GM10847 (cell line): ENCODE data around the gene HSPE1.

ENCODE experiments used
- POLR2A ChIP-seq: IDR thresholded peaks from 2 replicates; pipeline ENCODE4 v1.6.1; 2011; ENCODE audit not compliant: insufficient read length; ENCODE audit errors: extremely low read depth

The HSPE1 gene

DNA sequence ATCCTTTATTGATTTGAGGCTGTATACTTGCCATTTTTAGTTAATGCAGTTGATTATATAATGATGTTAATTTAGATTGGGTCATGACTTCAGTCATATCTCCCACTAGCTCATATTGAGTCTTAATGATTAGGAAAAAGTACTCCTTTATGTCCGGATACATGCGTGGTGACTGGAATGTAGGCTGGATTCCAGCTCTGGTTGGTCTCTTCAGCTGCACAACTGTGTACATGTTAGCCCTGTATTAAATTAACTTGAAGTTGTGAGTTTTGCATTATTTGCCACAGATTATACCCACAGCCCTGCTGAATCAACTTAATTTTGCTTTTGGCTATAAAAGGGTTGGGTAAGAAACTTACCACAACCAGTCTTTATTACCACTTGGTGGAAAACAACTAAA lies 38.2 kb downstream of the HSPE1 start:
- no peak for TF ChIP-seq POLR2A

DNA sequence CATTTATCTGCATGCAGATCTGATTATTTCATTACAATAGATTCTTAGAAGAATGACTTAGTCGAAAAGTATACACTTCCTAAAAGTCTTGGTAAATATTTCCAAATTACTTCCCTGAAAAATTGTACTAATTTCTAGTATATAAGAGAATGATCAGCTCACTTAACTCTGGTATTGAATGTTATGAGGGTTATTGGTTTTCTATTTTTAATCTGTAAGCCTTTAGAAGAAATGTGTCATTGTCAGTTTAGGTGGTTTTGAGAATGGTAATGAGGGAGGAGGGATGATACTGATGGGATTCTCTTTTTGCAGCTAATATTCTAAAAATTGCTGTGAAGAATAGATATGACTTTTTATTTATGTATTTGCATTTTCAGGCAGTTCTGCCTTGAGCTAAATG lies 39.6 kb downstream of the HSPE1 start:
- no peak for TF ChIP-seq POLR2A

GRCh38 chr2:197543206-197543605 lies 43.0 kb downstream of the HSPE1 start:
- TF ChIP-seq POLR2A: no peak

DNA sequence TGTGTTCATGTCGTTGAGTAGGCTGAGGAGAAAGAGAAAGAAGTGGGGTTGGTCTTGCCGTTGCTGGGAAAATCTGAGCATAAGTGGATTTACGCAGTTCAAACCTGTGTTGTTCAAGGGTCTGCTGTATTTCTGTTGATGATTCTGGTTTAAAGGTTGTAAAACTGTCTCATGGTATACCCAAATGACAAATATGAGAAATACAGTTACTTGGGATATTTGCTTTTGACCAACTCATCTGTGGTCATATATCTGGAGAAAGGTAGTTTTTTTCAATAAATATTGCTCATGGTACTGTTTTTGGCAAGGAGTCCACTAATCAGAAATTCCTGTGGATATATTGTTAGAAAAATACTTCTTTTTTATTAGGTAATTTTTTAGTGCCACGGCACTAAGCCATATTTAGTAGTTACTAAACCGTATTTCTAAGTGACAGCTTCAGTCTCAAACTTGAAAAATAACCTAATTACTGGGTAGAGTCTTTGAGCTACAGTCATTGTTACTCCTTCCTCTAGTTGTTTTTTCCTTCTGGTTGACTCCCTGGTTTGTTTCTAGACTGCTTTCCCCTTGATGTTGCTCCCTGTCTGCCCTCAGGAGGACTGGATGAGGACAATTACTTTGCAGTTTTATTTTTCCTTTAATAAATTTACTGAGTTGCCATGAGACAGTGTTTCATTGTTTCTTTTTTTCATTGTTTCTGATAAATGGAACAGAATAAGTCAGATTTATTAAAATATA lies 47.2 kb downstream of the HSPE1 start:
- no peak for TF ChIP-seq POLR2A

- no peak for TF ChIP-seq POLR2A
These were observed 48.4 kb downstream of the HSPE1 start for GRCh38 chr2:197548582-197548981.
